Stimulated activated CD4-positive, alpha-beta T cell treated with anti-CD3 and anti-CD28 coated beads, Interleukin-15, amount 100 ng/mL, for 48 hours (primary cell): Measurements from ENCODE around the gene TCF7.

ENCODE experiments used
- DNase-seq, 2 donors: peaks; one replicate each; pipeline ENCODE4 v3.0.0-alpha.2; 2020; ENCODE audit warnings: low read depth in 2 of 2

TCF7 gene

DNA sequence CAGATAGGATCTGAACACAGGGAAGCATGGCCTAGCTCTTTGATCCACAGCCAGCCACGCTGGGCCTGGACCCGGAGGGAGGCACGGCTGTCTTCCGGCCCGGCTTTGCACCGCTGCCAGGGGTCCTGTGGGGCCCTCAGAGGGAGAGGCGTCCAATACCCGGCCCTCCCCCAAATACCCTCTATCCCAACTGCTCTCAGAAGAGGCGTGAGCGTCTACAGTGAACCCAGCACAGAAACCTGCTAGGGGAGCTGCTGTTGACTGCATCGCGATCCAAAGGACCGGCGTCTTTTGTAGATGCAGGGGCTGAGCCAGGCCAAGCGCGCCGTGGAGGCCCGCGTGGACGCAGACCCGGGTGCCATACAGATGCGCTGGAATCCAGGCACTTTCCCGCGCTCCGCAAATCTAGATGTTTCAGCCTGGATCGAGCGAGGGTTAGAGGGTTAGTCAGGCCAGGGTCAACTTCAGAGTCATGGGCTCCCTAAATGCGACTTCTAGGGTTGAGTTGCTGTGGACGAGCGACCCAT is 1.1 kb upstream of the TCF7 start:
- DNase-seq: no peak

DNA sequence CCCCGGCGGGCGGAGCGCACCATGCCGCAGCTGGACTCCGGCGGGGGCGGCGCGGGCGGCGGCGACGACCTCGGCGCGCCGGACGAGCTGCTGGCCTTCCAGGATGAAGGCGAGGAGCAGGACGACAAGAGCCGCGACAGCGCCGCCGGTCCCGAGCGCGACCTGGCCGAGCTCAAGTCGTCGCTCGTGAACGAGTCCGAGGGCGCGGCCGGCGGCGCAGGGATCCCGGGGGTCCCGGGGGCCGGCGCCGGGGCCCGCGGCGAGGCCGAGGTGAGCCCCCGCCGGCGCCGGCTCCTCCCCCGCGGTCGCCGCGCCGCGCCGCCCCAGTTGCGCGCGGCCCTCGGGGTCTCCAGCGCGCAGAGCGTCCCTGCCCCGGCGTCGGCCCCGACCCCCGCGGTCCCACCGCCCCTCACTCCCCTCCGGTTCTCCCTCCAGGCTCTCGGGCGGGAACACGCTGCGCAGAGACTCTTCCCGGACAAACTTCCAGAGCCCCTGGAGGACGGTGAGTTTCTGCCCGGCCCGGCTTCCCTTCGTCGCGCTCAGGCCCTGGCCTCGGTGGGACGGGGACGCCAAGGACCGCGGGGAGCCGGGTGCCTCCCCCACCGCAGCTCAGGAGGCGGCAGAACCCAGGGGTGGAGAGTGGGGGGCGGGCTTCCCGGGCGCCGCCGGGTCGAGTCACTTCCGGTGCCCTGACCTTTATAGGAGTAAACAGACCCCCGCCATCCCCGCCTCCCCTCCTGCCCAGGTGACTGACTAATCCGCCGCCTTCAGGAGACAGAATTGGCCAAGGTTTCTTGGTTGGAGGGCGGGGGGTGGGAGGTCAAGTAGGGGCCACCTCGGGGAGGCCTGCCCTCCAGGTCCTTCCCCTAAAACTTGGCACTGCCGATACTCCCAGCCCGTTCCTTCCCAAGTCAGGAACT is 665 bp downstream of the TCF7 start:
- peak; percentile 62 to 72 for DNase-seq

DNA sequence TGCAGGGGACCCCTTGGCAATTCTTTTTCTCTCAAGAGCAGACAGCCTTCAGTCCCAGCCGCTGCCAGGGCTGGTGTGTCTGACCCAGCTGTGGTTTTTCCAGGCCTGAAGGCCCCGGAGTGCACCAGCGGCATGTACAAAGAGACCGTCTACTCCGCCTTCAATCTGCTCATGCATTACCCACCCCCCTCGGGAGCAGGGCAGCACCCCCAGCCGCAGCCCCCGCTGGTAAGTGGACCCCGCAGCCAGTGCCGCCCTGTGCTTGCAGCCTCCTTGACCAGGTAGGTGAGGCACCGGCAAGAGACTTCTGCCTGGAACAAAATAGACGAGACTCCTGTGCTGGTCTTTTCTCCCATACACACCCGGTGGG is 1.3 kb downstream of the TCF7 start:
- DNase-seq: no peak

DNA sequence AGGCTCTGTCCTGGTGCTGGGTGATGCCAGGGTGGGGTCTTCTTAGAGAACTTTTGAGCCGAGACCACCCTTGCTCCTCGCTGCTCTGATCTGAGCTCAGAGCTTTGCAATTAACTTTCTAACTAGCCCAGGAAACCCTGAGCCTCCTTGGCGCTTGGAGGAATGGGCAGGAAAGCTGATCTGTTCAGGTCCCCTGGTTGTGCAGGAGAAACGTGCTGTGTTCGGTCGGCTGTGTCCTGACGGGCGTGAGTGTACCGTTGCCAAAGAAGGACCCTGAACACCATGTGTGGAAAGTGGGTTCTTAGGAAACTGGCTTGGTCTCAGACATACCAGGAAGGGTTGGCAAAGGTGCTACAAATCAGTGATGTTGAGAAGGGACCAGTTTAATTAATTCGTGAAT is 1.8 kb downstream of the TCF7 start:
- DNase-seq: no peak

DNA sequence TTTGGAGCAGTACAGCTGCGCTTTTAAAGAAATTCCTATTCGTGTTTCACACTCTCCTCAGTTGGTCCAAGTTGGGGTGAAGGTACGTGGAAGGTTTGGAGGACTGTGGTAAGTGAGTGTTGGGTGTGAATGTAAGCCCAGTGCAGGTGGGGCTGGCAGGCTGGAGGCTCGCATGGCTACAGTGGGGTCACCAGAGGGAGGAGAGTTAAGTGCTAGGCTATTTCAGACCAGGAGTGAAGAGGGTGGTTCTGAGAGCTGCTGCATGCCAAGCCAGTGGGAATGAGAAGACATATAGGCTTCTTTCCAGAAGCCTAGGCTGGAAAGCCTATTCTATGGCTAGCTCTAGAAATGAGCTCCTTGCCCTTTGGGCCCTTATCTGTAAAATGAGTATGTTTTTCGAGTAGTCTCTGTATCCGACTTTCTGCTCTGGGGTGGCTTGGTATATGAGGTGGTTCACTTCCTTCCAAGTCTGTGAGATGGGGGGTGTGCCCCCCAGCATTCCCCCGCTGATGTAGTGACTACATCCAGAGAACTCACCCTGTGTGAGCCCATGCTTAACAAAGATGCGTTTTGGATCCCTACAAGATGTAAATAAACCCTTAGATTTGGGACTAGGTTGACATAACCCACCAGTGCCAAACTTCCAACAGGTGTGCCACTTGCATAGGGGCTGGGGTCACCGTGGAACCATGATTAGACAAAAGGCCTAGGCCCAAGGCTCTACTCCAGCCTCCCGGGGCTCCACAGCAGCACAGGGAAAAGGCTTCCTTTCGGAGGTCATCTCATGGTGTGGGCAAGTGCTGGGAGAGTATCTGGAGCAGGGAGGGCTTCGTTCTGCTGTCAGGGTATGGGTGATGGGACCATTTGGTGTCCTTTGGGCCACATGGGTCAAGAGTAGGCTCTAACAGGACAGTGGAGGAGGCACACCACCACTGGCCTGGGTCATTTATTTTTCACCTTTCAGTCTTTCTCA is 2.6 kb downstream of the TCF7 start:
- DNase-seq: no peak

DNA sequence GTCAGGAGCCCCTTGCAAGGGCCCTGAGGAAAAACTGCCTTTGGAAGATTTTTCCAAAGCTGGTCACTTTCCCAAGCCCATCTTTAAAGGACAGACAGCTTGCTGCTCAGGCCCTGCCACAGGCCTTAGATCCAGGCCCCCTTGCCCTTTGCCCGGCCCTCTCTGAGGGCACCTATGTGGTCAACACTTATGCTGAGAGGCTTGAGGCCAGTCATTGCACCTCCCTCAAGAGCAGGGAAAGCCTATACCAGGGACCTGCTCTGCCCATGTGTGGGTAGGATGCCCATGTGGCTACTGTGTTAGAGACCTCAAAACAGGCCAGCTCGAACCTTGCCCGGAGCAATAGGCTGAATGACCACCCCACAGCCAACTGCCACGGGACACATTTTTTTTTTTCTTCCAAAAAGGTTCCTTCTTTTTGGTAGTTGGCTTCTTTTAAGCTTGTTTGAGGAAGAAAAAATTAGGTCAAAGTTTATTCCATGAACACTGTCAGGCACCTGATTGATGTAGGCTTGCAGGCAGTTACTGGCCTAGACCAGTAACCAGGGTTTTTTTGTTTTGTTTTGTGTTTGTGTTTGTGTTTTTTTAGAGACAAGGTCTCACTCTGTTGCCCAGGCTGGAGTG is 3.8 kb downstream of the TCF7 start:
- DNase-seq: no peak

DNA sequence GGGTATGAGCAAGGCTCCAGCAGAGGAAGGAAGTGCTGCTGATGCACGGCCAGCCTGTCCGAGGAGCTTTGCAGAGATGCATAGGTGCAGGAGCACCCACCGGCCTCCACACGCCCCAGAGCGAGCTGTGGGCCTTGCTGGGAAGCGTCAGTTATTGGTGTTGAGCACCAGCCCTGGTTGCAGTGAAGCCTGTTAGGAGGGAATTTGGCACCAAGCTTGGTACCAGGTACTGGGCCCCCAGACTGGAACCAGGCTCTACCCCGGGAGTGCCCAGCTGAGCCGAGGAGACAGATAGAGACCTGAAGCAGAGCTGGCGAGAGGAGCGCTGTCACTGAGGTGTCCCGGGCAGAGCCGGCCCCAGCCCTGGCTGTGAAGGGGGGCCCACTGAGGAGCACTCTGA is 5.2 kb downstream of the TCF7 start:
- DNase-seq: no peak

DNA sequence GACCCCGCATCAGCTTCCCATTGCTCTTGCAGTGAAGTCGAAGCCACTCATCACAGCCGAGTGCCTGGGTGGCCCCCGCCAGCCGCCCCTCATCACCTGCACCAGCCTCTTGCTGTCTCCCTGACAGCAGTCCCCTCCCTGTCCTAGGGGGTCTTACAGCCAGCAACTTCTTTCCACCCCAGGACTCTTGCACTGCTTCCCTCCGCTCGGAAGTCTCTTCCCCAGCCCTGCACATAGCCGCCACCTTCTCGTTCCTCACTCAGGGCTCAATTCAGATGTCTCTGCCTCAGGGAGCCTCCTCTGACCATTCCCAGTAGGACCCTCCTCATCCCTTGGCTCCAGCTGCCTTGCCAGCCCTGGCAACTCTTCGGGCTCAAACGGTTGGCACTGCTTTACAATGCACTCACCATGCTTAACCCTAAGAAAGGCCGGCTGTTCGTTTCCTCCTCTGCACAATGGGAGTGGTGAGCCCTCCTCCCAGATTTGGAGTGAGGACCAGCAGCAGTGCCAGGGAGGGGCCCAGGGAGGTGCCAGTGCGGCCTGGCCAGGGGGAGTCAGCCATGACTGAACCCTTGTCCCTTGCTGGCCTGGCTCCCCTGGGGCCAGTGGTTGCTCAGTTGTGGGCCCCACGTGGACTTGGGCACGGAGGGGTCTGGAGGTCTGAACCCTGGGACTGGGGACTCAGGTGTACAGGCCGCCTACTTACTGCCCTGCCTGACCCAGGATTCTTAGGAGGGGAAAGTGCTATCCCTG is 6.1 kb downstream of the TCF7 start:
- no peak for DNase-seq

DNA sequence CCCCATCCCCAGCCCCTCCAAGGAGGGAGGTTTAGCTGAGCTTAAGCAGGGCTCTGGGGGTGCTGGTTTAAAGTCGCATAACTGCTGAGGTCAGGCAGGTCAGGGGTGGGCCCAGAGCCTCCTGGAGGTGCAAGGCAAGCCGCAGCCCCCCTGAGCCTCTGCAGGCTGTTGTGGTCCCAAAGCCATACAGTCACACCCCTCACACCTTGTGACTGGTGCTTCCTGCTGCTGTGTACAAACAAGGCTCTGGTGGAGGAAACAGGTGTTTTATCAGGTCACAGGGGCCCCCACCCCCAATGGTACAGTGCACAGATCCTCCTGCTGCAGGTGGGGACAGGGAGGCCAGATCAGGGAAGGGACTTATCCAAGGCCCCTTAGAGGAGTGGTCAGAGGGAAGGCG is 8.0 kb downstream of the TCF7 start:
- no peak for DNase-seq

DNA sequence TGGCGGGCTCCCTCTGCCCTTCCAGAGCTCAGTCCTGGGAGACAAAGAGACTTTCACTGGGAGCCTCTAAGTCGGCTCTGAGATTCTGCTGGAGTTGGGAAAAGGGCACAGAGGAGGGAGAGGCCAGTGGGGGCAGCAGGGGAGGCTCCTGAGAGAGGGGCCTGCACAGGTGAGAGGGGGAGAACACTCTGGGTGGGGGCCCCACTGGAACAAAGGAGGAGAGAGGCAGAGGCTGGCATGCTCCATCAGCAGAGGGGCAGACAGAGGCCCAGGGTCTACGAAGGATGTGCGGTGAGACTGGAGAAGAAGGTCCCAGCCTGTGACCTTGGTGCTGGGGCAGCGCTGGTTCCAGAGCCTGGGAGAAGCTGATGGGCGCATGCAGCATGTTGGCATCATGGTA is 8.9 kb downstream of the TCF7 start:
- DNase-seq: no peak

DNA sequence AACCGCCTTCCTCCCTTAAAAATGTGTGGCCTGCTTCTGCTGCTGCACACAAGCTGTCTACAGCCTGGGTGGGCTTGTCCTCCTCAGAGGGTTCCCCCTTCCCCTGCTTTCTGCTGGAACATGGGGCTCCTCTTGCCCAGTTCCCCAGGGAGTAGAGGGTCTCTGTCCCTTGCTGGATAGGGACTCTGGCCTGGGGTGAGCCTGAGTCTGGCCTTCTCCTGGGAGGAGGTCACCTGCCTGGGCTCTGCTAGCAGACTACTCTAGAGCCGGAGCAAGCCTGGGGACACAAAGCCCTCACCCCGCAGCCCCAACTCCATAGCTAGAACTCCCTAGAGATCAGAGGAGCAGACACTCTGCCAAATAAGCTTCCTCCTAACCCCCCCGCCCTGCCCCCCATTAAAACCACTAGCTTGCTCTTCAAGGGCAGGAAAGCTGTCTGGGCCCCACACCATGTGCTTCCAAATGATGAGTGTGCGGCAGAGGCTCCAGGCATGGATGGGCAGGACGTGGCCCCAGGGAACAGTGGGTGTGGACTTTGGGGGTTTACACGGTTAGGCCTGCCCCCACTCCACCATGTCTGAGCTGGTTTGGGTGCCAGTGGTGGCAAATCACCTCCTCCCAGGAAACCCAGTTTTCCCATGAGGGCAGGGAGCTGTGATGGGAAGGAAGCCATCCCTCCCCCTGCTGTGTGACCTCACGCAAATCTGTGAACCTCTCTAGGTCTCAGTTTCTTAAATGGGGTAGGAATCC is 10.0 kb downstream of the TCF7 start:
- no peak for DNase-seq

DNA sequence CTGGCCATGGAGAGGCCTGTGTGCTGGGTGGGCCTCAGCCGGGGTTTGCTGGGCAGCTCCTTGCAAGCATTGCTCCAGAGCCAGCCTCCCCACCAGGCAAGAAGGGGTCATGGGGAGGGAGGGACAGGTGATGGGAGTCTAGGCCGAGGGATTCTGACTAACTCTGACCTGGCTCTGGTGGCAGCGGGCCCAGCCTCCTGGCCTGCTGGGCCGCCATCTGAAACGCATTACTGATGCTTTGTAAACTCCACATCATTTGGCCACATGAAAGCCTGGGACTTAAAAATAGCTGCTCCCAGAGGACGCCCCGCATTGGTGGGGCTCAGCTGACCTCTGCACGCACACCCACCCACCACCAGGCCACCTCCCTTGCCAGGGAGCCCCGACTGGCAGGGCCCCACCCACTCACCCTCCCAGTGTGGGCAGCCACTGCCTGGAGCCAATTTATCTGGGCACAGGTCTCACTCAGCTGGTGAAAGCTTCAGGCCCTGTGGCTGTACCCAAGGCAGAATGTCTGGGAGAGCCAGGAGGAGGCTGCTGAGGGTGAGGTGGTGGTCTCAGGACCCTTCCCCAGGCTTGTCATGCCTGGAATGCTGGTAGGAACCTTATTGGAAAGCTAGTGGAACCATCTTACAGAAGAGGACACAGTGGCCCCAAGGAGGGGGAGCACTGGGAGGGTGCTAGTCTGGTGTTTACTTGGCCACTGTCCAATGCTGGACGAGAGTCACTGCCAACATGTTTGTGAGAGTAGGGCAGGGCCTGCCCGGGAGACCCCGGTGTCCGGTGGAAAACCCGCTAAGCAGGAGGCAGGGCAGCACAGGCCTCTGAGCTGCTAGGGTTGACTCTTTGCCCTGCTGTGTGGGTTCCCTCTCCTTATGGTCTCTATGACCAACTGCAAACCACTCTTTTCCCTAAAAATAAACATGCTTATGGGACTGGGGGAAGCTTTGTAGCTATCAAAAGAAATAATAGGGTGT is 10.8 kb downstream of the TCF7 start:
- no peak for DNase-seq

DNA sequence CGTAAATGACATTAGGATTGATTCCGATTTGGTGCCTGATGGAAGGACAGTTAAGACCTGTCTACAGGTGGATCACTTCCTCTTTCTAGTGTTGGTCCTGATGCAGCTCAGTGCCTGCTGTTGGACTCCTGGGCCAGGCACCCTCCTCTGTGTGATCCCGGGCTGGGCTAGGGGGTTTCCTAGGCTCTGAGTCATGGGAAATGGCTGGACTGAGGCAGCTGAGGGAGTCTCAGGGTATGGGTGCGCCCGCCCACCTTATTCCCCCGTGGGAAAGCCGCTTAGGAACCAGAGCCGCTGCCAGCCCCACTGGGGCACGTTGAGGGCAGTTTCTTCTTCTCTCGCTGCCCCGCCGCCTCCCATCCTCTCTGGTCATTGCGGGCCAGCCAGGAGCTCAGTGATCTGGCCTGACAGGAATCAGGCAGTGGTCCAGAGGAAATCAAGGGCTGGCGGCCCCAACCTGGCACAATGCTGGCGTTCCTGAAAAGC is 12.9 kb downstream of the TCF7 start:
- DNase-seq: no peak

DNA sequence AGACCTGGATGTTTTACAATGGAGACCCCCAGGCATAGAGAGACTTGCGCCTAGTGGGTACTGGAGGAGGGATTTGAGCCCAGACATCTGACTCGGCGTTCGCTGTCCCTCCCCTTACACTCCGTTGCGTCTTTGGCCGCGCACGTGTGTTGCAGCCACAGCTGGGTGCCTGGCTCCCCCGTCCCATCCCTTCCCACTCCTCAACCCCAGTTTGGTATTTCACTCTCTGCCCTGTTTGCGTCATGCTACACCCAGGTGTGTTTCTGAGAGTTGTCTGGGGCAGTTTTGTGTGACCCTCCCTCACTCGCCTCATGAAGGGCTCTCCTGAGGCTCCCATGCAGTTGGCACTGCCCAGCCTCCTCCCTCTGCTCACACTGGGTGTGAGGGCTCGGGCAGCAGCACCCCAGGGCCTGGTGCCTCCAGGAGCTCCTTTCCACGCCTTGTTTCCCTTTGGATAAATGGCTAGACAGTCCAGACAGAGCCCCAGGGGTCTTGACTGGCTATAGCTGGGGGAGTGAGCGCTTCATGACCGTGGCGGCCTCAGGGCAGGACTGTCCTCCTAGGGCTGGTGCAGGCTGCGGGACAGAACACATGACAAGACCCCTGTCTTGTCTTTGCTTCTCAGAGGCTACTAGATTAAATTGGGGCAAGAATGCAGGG is 13.6 kb downstream of the TCF7 start:
- DNase-seq: no peak

DNA sequence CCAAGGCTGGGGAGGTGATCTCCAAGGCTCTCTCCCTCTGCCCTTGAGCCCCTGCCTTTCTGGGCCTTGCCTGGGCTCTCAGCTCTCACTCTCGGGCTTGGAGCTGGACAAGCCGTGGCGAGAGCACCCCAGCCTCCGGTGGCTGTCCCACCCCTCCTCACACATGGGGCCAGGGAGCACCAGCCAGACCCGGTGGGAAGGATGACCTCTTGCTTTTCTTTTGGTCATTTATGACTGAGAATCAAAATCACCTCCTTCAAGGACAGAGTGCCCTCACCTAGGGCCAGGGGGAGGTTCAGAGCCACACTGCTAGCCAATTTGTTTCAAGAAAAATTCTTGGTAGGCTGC is 14.1 kb downstream of the TCF7 start:
- DNase-seq: no peak

DNA sequence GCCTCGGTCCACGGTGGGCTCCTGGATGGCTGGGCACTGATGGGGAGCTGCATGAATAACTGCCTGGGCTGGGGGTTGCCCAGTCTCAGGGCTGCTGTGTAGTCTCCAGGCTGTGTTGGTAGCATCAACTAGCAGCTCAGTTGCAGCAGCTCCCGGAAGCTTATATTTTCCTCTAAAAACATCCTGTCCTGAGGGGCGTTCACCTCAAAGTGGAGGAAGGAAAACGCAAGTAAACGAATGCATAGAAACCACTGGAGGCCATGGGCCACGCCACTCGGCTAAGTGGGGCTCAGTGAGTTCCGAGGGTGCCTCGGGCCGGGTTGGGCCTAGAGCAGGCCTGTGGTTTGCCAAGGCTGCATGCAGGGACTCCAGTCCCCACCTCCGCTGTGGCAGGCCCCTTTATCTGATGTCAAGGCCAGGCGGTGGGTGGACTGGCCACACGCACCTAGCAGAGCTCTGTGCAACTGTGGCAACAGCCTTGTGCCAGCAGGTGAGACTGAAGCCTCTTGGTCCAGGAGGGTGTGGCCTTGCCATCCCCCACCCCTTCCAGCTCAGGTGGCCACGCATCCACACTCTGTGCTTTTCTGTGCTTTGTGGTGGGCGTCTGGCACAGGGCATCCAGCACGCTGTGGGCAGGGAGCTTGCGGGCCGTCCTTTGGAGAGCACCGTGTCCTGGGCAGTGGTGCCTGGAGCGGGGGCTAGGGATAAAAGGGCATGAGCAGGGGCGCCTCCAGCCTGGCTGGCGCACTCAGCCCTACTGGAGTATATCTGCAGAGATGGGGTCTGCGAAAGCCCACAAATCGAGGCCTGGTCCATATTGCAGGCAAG is 15.1 kb downstream of the TCF7 start:
- DNase-seq: no peak

DNA sequence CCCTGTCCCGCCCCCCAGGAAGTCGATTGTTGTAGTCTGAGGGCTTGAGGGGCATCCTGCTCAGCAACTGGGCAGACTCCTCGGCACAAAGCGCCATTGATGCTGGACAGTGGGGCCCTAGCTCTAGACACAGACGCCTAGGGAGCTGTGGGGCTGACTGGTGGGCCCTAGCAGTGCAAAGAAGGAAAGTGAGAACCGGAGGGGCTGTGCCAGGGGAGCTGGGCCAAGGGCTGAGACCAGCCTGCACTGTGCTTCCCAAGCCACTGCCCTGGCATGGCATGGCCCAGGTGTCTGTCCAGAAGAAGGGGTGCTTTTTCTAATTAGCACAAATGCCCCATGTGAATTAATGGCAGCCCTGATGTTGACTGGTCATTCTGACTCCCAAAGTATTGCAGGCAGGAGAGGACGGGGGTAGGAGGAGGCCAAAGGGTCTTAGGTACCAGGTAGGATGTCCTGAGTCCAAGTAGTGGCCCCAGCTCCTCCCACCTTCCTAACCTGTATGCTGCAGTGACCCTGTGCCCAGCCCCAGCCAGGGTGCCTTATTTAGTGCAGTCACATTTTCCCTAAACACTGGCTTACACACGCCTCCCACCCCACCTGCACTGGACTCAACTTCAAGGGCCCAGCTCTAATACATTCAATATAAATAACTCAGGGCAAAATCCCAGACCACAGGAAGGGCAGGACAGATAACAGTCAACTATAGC is 15.9 kb downstream of the TCF7 start:
- no peak for DNase-seq
